Type B pancreatic cell (in vitro differentiated cells): Measurements from ENCODE around the gene SVIL. TPM values are rescaled to one million over a fixed set of nuclear protein-coding genes. Genes with fewer than 3 reads are reported as not detected.
"Not testable (repeated sequence)": the region's sequence is repeated elsewhere in the genome, so short reads cannot be mapped to it uniquely, and the experiment has no call there.

Experiments
- DNase-seq: peaks from one replicate; pipeline ENCODE4 v3.0.0; 2021; ENCODE audit warnings: mixed read lengths; ENCODE audit not compliant: unreplicated experiment; ENCODE audit errors: extremely low spot score
- H3K27ac Mint-ChIP-seq: 2 replicates; pipeline ENCODE4 v1.8.0; 2021; ENCODE audit warnings: mild to moderate bottlenecking, mixed read lengths
- H3K27me3 Mint-ChIP-seq: 2 replicates; pipeline ENCODE4 v1.8.0; 2021; ENCODE audit warnings: mixed read lengths
- H3K36me3 Mint-ChIP-seq: 2 replicates; pipeline ENCODE4 v1.8.0; 2021; ENCODE audit warnings: mixed read lengths
- H3K4me1 Mint-ChIP-seq: one replicate; pipeline ENCODE4 v1.8.0; 2021; ENCODE audit warnings: mixed read lengths; ENCODE audit not compliant: unreplicated experiment
- H3K4me3 Mint-ChIP-seq: 2 replicates; pipeline ENCODE4 v1.8.0; 2021; ENCODE audit warnings: mild to moderate bottlenecking, mixed read lengths
- H3K9me3 Mint-ChIP-seq: 2 replicates; pipeline ENCODE4 v1.8.0; 2021; ENCODE audit warnings: mixed read lengths
- CTCF ChIP-seq: fragments of 200-600 bp; sonication (generic); conservative IDR thresholded peaks from 2 replicates; pipeline ENCODE4 v1.5.0; 2021; ENCODE audit warnings: antibody characterized with exemption, mild to moderate bottlenecking
- total RNA-seq: library from RNA; stranded (reverse); gene quantifications from 2 replicates; pipeline ENCODE4 v1.2.1, GENCODE V29; 2021; ENCODE audit warnings: low replicate concordance

Gene SVIL
- total RNA-seq, 1 donor from 2014 or later = 171 TPM

- Mint-ChIP-seq H3K27me3 (no peaks in the 10 kb centered on the region), H3K9me3 (no peaks in the 10 kb centered on the region), H3K4me1 (peaks cover 42% of the 10 kb centered on the region), H3K4me3 (no peak overlapping the region), H3K36me3 (peaks cover 17% of the 10 kb centered on the region), H3K27ac (peak overlapping the region; percentile 65)
- TF ChIP-seq CTCF = no peak
- DNase-seq = no peak
Measured at GRCh38 chr10:29595636-29596225, 39.0 kb downstream of the SVIL start.

GRCh38 chr10:29595146-29595545, 39.6 kb downstream of the SVIL start:
- TF ChIP-seq CTCF = no peak
- Mint-ChIP-seq H3K36me3 (peaks cover 15% of the 10 kb centered on the region), H3K27me3 (no peaks in the 10 kb centered on the region), H3K27ac (peak overlapping the region; percentile 12), H3K4me1 (peaks cover 43% of the 10 kb centered on the region), H3K9me3 (no peaks in the 10 kb centered on the region), H3K4me3 (no peak overlapping the region)
- DNase-seq = no peak

- no peak for TF ChIP-seq CTCF
- H3K4me1 Mint-ChIP-seq = peaks cover 44% of the 10 kb centered on the region
- H3K27ac Mint-ChIP-seq = peak overlapping the region; percentile 23
- H3K36me3 Mint-ChIP-seq = peaks cover 11% of the 10 kb centered on the region
- no peak overlapping the region for H3K4me3 Mint-ChIP-seq
- no peaks in the 10 kb centered on the region for H3K9me3 Mint-ChIP-seq
- no peak for DNase-seq
- no peaks in the 10 kb centered on the region for H3K27me3 Mint-ChIP-seq
Measured at GRCh38 chr10:29591651-29591968, 43.2 kb downstream of the SVIL start.

GRCh38 chr10:29590915-29591650, 43.7 kb downstream of the SVIL start:
- DNase-seq = no peak
- no peaks in the 10 kb centered on the region for H3K9me3 Mint-ChIP-seq
- H3K27me3 Mint-ChIP-seq = no peaks in the 10 kb centered on the region
- H3K4me1 Mint-ChIP-seq = peaks cover 47% of the 10 kb centered on the region
- TF ChIP-seq CTCF = peak; percentile 21
- H3K4me3 Mint-ChIP-seq = peak overlapping the region; percentile 55
- peak overlapping the region; percentile 92 for H3K27ac Mint-ChIP-seq
- peaks cover 9% of the 10 kb centered on the region for H3K36me3 Mint-ChIP-seq

- peak overlapping the region; percentile 51 for H3K4me3 Mint-ChIP-seq
- no peak for DNase-seq
- H3K9me3 Mint-ChIP-seq = no peaks in the 10 kb centered on the region
- H3K27ac Mint-ChIP-seq = peak overlapping the region; percentile 87
- no peaks in the 10 kb centered on the region for H3K27me3 Mint-ChIP-seq
- H3K36me3 Mint-ChIP-seq = peaks cover 15% of the 10 kb centered on the region
- peaks cover 56% of the 10 kb centered on the region for H3K4me1 Mint-ChIP-seq
- TF ChIP-seq CTCF = no peak
Measured at GRCh38 chr10:29588629-29589421, 45.9 kb downstream of the SVIL start.

GRCh38 chr10:29587750-29588628, 46.8 kb downstream of the SVIL start:
- peak overlapping the region; percentile 64 for H3K4me3 Mint-ChIP-seq
- H3K36me3 Mint-ChIP-seq = peaks cover 17% of the 10 kb centered on the region
- peaks cover 59% of the 10 kb centered on the region for H3K4me1 Mint-ChIP-seq
- H3K27me3 Mint-ChIP-seq, H3K9me3 Mint-ChIP-seq, DNase-seq: not testable (repeated sequence)
- peak overlapping the region; percentile 87 for H3K27ac Mint-ChIP-seq

- DNase-seq, H3K27me3 Mint-ChIP-seq, H3K9me3 Mint-ChIP-seq: not testable (repeated sequence)
- H3K4me1 Mint-ChIP-seq = peaks cover 59% of the 10 kb centered on the region
- peak overlapping the region; percentile 64 for H3K4me3 Mint-ChIP-seq
- H3K27ac Mint-ChIP-seq = peak overlapping the region; percentile 87
- peaks cover 17% of the 10 kb centered on the region for H3K36me3 Mint-ChIP-seq
Measured at GRCh38 chr10:29587102-29587749, 47.5 kb downstream of the SVIL start.
